HG03442 (cell line): ENCODE results near the gene TNS3.
"Not testable (repeated sequence)": the region's sequence is repeated elsewhere in the genome, so short reads cannot be mapped to it uniquely, and the experiment has no call there.

Experiments
- ATAC-seq: cut with Tn5 transposase; IDR thresholded peaks from one replicate; pipeline ENCODE4 v1.9.1; 2021; ENCODE audit warnings: mild to moderate bottlenecking, moderate library complexity; ENCODE audit not compliant: unreplicated experiment

The TNS3 gene

DNA sequence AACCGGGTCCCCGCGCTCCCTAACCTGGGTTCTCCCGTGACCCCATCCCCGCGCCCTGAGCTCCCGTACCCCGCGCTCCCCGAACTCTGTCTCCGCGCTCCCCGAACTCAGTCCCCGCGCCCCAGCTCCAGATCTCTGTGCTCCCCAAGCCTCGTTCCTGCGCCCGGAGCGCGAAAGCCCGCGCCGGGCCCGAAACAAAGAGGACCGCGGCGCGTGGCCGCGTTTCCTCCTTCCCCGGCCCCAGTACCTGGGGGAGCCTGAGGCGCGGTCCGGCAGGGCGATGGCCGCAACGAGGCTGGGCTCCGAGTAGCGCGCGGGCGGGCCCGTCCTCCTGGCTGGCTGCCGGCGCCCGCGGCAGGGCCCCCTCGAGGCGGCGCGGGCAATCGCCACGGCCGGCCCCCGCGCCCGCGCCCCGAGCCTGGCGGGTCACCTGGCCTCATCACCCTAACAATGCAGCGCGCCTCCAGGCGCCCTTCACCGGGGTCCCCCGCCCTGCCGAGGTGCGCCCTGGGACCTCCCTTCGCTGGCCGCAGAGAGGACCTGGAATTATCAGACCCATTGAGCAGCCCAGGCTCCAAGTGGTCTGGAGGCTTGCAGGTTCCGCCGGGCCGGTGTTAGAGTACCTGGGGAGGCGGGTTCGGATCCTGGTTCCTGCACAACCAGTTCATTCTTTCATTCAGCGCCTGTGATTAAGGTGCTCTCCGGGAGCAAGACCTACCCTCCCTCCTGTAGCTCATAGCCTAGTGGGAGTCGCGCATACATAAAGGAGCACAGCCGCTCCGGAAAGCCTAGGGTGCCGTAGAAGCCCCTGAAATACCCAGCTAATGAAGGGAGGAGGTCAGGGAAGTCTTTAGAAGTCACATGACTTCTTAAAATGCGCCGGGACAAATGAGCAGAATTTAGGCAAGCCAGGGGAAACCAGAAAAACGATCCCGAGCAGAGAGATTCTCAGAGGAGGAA lies at the start of gene TNS3:
TSS of gene TNS3 (minus strand) at position 308 of the 960 bp plus-strand sequence. CDS start 142,475 bp downstream, outside the sequence.
- ATAC-seq = no peak

DNA sequence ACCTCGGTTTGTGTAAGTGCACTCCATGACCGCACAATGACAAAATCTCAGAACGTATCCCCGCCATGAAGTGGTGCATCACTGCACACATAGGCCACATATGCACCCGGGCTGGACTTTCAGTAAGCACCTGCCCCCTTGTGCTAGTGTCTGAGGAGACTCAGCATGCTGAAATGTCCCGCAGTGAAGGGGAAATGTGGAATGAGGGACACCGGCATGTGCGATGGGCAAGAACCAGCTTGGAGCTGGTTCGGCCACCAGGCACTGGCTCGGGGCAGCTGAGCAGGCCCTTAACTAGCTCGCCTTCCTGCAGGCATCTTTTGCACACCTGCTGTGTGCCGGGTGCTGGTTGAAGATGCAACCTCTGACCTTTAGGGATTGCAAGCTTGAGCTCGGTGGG lies 49.8 kb upstream of the TNS3 start:
- no peak for ATAC-seq

DNA sequence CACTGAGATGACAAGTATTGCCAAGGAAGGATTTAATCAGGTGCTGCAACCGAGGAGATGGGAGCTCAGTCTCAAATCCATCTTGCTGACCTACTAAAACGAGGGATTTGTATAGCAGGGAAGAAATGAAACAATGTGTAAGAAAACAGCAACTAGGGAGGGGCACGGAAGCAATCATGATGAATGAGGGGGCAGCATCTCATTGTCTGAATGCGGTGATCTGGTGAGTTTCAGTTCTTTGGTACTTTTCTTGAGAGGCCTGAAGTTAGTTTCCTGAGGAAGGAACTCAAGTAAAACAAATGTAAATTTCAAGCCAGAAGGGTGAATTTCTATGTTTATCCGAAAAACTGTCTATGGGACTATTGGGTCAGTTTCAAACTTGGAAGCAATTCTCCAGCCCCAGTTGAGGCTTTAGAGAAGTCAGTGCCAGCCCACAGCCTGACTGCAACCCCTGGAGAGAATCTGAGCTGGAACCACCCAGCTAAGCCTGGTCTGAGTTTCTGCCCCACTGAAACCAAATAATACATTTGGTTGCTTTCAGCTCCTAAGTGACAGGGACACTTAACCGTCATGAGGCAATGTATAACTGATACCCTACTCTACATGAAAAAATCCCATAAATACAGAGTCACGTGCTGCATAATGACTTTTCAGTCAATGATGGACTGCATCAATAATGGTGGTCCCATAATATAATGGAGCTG lies 45.8 kb upstream of the TNS3 start:
- ATAC-seq = peak; percentile 70

DNA sequence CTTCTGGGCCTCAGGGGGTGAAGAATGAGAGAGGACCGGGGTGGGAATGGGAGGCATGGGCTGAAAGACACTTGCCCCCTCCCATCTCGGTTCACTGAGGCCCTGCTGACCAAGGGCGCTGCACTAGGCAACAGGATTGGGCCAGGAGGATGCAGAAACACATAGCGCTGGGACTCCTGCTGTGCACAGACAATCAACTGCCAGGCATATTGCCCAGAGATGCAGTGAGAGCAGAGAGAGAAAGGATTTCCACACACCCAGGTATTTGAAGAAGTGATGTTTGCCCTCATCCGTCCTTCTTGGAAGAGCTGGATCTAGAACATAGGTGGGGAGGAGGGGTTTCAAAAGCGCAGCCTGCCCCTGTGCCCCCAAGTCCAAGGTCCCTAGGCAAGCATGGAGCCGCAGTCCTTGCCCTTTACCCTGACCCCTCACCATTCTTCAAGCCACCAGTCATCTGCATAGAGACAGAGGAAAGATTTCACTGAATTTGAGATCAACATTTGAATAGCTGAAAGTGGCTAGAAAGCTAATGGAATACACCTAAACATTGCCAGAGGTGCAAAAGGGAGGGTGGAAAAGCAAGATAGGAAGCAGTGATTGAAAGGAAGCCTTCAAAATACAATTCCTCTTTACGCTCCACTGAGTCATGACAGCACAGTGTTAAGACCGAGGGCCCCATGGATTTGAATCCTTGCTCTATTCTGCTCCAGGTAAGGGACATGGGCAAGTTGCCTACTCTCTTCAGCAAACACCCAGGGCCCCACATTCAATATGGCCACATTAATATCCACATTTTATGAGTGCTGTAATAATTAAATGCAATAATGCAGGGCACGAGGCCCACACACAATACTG lies 44.2 kb upstream of the TNS3 start:
- ATAC-seq = no peak

DNA sequence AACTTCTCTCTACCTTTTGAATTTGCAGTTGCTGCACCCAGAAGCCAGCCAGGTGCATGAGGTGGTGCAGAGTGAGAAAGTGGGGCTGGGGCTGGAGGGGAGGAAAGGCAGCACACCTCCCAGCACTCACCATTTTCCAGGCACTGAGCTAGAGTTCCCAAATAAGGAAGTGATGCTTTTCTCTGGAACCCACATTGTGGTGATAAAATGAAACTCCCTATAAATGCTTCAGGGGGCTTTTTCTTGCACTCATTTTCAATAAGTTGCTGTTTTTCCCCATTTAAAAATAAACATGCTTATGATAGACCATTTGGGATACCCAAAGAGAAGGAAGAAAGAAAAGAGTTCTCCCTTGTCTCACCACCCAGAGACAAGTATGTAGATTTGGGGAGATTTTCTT lies 42.8 kb upstream of the TNS3 start:
- ATAC-seq = no peak

DNA sequence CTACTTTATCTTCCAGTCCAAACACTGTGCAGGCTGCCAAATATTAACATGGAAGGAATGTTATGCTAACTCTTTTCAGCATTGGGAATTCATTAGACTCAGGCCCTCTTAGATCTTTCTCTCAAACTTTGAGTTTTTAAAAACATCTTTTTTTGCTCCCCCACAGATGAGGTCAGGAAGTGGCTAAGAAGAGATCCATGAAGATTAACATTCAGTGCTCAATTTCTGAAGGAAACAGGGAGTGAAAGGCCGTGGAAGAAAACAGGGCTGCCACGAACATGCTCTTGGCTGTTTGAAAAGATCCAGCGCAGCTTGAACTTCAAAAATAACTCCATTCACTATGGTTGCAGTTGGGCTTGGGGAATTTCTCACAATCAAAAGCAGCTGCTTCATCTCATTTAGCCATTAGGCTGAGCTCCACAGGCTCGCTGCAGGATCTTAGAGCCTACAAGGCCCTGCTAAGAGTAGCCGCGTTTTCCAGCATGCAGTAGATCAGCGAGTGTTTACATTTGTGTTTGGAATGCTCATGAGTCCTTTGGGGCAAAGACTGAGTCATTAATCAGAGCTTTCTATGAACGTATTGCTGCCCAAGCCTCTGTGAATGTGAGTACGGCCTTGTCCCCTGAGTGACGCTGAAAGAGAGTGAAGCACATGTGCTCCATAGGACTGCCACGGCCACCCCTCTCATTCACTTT lies 41.2 kb upstream of the TNS3 start:
- no peak for ATAC-seq

DNA sequence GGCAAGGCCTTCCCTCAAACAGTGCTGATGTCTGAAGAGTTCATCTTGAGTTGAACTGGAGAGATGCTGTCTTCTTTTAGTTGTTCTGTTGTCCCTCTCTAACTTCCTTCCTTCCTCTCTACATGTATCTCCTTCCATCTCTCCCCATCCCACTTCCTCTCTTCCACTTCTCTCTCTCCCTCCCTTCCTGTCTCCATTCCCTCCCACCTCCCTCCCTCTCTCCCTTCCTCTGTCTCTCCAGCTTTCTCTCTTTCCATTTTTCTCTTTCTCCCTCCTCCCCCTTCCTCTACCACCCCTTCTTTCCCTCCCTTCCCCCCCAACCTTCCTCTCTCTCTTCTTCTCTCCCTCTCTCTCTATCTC lies 40.7 kb upstream of the TNS3 start:
- no peak for ATAC-seq

DNA sequence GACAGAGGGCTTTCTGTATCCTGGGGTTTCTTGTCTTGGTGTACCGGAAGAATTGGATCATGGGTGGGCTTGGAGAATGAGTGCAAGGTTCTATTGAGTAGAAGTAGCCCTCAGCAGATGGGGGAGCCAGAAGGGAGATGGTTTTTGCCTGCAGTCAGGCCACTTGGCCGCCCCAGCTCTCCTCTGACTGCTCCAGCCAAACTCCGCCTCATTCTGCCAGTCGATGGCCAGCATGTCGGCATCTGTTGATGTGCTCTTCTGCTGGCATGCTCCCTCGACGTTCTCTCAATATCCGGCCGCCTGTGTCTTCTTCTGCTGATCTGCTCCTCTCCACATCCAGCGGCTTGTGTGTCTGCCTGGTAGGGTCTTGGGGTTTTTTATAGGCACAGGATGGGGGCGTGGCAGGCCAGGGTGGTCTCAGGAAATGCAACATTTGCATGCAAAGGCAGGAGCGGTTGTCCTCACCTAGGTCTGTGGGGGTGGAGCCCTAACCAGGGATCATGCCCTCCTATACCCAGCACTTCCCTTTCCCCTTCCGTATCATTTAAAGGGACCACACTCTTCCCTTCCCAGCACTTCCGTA lies 40.2 kb upstream of the TNS3 start:
- ATAC-seq = no peak

DNA sequence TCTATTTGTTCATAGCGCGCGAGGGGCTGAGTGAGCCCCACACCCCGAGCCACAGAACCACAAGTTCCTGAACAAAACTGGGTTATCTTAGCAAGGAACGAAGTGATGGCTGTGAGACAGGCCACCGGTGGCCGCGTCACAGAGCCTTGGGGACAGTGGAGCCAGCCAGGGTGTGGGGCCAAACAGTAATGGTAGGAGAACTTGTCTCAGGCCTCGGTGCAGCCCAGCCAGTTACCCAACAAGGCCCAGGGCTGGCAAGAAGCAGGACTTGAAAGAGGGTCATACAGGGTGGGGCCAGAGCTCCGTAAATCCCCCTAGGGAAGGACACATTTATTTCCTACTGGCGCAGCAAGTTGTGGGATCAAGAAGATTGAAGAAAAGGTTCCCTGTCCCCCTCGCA lies 39.4 kb upstream of the TNS3 start:
- no peak for ATAC-seq

DNA sequence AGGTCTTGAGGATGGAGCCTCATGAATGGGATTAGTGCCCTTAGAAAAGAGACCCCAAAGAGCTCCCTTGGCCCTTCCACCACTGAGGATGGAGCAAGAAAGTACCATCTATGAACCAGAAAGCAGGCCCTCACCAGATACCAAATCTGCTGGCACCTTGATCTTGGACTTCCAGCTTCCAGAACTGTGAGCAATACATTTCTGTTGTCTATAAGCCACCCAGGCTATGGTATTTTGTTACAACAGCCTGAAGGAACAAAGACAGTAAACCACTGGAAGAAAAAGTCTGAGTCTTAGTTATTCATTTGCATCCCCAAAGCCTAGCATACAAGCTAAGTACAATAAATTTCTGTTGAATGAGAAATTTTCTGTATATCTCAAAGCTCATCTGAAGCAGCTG lies 37.9 kb upstream of the TNS3 start:
- no peak for ATAC-seq

DNA sequence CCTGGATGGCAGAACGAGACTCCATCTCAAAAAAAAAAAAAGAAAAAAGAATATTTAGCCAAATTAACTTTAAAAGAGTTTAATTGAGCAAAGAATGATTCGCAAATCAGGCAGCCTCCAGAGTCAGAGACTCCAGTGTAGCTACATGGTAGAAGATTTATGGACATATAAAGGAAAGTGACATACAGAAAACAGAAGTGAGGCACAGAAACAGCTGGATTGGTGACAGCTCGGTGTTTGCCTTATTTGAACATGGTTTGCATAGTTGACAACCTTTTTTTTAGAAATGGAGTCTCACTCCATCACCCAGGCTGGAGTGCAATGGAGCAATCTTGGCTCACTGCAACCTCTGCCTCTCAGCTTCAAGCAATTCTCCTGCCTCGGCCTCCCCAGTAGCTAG lies 35.2 kb upstream of the TNS3 start:
- ATAC-seq = no peak

DNA sequence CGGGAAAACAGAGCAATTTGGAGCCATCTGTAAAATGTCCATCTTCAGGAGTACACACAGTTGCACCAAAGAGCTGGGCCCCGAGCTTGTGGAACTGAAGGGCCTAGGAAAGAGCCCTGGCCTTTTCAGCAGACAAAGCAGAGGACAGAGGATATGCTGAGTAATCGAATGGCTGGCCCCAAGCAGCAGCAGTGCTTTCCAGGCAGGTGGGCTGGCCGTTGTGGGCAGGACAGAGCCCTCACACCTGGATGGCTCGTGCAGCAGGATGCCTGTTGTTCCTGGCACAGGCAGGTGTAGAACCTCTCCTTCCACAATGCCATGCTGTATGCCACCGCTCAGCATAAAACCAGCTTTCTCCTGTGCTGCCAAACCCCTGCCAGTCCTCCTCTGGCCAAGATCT lies 32.5 kb upstream of the TNS3 start:
- no peak for ATAC-seq

DNA sequence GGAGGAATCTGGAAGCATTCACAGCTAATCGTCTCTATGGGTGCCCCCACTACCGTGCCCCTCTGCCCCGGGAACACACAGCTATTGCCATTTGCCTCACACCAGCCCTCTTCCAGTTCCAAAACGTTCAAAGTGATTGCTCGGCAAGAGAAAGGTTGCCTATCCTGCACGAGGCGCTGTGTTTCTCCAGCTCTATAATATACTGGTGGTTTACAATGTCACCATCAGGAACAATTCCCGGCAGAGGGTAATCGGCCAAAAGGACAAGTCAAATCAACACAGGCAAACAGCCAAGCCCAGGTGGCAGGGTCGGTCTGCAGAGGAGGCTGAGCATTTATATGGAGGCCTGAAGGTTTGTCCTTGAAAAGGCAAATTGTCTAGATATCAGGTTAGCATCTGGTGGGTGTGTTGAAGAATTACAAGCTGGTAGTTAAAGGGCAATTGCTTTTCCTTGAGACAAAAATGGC lies 29.2 kb upstream of the TNS3 start:
- ATAC-seq = no peak

DNA sequence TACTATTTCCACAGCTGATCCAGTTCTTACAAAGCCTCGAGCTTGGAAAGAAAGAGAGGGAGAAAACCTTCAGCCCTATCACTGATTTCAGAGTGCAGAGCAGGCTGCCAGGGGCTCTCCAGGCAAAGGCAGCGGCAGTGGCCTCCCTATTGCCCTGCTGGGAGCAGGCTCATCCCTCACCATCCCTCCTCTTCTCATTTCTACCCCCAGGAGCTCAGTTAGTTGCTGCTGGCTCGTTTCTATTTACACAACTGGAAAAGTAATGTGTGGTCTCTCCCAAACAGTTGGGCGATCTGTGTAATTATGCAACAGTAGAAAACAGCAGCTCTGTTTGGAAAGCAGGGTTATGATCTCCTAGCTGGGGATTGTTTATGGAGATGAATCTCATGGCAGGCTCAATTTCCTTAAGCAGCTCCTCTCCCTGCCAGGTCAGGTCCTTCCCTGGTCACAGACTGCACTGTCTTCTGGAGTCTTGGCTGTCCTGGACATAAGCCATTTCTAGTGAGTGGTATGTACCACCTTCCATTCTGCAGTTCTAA lies 28.7 kb upstream of the TNS3 start:
- no peak for ATAC-seq

DNA sequence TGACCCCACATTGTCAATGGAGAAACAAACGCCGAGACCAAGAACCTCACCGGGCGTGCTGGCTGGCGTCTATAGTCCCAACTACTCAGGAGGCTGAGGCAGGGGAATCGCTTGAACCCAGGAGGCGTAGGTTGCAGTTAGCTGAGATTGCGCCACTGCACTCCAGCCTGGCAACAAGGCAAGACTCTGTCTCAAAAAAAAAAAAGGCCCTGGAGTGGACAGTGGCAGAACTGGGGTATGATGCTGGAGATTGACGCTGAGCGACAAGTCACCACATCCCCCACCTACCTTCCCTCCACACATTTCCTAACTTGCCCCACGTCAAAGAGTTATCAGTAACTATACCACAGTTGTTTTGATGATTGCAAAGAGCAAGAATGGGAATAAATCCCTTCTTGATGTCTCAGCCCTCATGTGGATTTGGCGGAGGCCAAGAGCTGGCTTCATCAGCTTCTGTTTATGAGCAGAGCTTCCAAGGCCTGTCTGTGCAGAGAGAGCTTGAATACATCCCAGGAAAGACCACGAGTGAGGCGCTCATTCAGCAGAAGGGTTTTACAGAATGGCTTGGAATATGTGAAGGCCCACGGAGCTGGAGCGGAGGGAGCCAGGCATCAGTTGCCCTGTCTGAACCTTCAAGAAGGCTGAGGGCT lies 28.0 kb upstream of the TNS3 start:
- no peak for ATAC-seq

DNA sequence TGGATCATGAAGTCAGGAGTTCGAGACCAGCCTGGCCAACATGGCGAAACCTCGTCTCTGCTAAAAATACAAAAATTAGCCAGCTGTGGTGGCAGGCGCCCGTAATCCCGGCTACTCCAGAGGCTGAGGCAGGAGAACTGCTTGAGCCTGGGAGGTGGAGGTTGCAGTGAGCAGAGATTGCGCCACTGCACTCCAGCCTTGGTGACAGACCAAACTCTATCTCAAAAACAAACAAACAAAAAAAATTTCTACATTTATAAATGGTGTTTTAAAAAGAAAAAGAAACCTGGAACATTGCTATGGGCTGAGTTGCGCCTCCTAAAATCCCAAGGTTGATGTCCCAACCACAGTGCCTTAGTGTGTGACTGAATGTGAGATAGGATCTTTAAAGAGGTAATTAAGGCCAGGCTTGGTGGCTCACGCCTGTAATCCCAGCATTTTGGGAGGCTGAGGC lies 24.7 kb upstream of the TNS3 start:
- not testable (repeated sequence) for ATAC-seq

DNA sequence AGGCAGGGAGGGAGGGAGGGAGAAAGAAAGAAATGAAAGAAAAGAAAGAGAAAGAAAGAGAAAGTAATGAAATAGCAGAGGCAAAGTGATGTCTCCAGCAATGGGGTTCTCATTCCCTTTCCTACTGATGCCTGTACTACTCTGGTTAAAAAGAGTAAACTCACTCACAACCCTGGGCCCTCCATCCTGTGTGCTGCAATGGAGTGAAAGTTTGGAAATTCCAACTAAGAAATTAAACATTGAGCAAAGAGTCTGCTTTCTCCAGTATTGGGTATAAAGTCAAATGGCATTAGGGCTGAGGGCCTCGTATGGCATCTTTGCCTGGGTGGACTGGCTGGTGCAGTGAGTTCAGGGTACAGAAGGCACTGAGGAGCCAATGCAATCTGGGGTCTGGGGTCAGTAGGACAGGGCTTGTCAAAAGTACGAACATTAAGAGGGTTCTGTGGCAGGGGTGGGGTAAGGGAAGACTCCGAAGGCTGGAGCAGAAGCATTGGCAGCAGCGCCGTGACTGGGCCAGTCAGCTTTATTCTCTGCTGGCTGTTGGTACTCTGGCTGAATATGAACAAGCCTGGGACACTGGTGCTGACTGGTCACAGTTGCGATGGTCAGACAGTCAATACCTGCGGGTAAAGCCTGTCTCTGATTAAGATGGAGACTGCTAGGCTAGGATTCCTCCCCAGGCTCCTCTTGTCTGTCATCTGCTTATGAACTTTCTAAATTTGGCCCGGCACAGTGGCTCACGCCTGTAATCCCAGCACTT lies 24.1 kb upstream of the TNS3 start:
- no peak for ATAC-seq

DNA sequence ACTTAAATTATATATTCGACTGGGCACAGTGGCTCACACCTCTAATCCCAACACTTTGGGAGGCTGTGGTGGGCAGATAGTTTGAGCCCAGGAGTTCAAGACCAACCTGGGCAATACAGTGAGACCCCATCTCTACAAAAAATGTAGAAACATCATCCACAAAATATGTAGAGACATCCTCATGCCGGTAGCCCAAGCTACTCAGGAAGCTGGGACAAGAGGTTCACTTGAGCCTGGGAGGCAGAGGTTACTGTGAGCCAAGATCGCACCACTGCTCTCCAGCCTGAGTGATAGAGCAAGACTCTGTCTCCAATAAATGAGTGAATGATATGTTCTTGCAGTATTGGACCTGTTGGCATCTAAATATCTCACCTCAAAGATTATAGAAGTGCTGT lies 22.6 kb upstream of the TNS3 start:
- ATAC-seq = no peak
